ENCODE results near the gene GCK.

The GCK gene

DNA sequence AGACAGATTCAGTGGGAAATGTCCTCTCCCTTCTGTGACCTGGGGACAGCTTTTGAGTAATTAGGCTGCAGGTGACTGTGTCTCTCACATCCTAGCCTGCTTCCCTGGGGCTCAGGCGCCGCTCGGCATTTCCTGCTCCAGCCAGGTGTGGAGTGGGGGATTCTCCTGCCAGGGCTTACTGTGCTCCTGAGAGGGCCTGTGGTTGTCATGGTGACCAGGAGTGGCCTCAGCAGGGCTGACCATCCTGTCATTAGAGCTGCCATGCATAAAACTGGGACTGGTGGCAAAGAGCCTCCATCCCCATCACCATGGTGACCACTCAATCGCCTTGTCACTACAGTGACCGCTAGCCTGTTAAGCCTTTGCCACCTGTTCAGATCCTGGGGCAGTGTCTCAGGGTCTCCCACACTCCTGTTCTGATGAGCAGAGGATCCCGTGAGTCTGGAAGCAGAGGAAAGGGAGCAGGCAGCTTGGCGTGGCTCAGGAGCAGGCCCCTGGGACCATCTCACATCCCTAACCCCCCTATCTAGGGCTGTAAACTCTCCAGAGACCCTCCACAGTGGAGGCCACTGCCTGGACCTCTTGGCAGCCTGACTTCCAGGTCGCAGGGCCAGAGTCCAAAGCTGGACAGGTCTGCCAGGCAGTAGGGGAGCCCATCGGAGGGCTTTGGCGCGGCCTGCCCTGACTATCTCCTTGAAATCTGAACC is at the start of gene GCK:
GCK (minus strand) TSS at position 154 of the 707 bp plus-strand sequence. CDS start 486 bp downstream, outside the sequence.
- no peak for DNase-seq (ENCODE audit: low spot score)

DNA sequence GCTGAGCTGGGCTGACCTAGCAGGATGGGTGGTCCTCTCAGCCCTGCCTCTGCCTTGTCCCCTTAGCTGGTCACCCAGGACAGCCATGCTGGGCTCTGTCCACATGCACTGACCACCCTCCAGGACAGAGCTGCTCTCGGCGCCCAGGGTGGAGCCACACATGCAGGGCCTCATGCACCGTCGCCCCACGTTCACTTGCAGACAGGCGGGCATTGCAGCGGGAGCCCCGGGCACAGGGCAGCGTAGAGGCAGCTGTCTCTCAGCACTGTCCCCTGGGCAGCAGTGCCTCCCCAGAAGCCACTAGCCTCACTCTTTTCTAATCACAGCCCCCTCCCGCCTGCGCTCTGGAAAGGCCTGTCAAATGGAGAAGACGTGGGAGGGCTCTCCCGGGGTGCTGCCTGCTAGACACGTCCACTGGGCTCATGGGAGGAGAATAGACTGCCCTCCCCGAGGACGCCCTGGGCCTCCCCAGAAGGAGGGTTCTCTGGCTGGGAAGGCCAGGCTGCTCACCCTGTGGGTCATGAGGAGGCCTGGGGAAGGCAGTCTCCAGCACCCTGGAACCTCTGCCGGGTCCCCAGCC is 49.0 kb upstream of the GCK start:
- DNase-seq (ENCODE audit: low spot score): no peak

DNA sequence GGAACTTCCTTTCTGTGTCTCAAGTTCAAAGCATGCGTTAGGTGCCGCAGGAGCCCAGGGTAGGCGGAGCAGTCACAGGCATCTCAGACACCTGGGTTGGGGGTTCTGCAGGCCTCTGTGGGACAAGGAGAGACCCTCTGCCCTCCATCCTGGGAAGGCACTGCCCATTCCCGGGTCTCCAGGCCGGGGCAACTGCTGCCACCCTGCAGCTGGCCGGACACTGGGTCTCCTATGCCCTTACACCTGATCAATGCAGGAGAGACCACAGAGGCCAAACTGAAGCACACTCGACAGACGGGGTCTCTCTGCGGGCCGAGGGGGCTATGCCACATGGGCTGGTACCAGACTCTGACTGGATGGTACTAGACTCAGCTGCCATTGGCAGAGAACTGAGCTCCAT is 48.5 kb upstream of the GCK start:
- DNase-seq (ENCODE audit: low spot score): no peak

DNA sequence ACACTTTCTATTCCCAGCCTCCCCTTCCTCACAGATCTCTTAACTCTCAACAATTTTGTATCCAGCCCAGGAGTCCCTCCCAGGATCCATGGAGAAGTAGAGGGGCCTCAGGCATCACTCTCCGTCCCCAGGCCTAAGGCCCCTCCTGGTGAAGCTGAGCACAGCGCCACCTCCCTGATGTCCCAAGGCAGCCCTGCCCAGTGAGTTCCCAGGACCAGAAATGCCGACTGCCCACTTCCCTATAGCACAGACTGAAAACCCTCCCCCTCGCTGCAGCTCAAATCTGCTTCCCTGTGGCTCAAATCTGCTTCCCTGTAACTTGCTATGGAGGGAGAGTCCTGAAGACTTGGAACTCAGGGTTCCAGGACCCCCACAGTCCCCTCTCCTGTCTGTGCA is 47.1 kb upstream of the GCK start:
- no peak for DNase-seq (ENCODE audit: low spot score)

DNA sequence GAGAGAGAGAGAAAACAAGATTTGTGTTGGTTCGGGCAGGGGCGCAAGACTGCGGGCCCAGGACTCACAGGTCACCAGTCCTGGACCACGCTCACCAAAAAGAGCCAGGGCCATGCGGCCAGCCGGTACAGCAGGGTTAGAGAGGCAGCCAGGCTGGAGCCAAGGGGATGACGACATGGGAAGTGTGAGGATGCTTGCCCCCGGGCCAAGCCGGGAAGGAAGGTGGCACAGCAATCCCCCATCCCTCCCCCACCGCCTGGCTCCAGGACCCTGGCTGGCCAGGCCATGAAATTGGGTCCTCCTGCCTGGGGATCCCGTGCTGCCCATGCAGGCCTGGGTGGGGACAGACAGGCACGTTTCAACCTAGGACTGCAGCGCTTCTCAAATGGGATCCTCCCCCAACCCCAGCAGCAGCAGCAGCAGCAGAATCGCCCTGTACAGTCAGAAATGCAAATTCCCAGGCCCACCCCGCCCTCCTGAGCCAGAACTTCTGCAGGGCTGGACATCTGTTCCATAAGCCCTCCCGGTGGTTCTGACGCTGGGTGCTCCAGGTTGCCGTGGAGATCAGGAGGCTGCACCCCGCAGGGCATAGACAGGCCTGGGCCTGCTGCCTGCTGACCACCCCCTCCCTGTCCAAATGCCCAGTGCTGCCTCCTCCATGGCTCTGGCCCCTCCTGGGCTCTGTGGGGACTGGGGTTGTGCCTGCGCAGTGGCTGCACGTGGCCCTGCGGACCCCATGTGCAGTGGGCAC is 46.5 kb upstream of the GCK start:
- DNase-seq (ENCODE audit: low spot score): no peak

DNA sequence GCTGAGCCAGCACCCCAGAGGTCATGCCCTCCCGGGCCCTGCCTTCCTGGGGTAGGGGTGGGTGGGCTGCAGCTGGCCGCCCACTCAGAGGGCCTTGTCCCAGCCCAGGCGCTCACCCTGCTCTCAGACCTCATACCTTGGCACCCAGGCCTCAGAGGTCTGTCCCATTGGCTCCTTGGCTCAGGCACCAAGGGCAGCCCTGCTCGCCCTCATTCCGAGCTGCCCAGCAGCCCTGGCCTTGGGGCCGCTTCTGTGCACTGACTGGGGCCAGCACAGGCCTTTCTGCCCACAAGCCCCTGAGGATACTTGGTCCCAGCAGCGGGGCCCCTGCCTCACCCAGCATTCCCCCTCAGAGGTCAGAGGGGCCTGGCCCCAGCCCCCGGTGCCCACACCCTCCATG is 45.8 kb upstream of the GCK start:
- DNase-seq (ENCODE audit: low spot score): no peak

DNA sequence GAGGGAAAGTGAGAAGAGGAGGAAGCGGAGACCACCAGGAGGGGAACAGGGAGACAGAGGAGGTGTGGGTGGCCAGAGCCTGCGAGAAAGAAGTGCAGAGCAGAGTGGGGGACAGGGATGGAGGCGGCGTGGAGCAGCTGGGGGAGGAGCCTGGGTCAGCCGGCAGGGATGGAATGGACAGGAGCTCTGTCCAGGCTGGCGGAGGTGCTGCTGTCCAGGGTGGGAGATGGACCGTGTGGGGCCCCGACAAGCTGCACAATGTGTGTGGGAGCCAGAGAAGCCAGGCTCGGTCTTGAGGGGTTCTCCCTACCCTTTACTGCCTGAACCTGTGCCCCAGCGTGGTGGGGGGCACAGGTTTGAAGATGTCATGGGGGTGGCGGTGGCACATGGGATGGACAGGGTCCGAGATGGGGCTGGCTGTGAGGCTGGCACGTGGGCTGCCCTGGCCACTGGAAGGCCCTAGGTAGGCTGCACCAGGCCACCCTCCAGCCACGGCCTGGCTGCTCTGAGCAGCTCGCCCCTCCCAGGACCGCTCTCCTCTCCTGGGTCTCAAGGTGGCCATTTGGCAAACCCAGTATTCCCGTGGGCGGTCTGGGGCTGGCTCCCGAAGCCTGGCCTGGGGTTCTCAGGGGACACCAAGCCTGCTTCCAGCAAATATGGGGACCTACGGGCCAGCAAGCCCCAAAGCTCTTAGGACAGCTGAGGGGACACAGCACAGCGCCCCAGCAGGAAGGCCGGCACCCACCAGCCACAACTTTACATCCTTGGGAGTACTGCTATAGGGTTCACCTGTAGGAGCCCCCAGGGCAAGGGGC is 43.9 kb upstream of the GCK start:
- no peak for DNase-seq (ENCODE audit: low spot score)

DNA sequence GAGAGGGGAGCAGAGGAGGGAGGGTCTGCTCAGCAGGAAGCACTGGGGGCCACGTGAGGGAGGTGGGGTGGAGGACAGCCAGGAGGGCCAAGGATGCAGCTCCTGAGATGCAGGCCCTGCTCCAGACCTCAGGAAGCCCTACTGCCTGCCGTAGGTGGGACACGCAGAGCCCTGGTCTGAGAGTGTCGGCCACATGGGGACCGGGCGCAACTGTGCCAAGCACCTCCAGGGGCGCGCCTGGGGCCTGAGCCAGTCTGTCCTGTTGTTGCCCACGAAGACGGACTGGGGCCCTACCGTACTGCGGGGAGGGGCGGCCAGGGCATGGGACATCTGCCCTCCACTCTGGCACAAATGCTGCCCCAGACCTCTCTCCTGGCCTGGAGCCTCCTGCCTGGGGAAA is 43.2 kb upstream of the GCK start:
- no peak for DNase-seq (ENCODE audit: low spot score)

DNA sequence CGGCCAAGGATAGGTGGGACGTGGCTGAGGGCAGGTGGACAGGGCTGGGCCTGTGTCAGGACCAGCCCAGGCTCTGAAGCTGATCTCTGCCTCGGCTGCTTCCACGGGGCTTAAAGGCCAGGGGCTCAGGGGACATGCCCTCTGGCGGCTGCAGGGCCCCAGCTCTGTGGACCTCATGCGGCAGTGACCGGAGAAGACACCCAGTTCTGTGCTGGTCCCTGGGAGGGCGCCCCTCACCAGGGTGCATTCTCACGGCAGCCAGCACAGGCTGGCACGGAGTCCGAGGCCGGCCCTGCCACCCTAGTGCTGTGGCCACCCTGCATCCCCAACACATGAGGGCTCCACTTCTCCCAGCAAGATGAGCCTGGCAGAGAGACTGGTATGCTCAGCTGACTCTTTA is 41.8 kb upstream of the GCK start:
- no peak for DNase-seq (ENCODE audit: low spot score)

DNA sequence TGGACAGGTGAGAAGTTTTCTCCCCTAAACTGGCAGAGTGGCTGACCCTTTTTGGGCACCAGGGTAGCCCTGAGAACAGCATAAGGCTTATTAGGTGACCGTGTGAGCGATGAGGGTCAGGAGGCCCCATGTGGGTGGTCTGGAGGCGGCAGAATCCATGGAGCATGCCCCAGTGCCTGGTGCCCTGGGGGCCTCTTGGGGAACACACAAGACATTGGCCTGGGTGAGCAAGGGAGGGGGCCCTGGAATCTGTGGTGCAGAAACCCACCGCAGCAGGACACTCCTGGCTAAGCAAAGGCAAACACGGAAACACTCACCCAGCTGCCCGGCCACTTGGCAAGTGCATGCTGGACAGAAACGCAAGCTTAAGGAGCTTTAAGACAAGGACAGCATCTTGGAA is 41.0 kb upstream of the GCK start:
- no peak for DNase-seq (ENCODE audit: low spot score)

DNA sequence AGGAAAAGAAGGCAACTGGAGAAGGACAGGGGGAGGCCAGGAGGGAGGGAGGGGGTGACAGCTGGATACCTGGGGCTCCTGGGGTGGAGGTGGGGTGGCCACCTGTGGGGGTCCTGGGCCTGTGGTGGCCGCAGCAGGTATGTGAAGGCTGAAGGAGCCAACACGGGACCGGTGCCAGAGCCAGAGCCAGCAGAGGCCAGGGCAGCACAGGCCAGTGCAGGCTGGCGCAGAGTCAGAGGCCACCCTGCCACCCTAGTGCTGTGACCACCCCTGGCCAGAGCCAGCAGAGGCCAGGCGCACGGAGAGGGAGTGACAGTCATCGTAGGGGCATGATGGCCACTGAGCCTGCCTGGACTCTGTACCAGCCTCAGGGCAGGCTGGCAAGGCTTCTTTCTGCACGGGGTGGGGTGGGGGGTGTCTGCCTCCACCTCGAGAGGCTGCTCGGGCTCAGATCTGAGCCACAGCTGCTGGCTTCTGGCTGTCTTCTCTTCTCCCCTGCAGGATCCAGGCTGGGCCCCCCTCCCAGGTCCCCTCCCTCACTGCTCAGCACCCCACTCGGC is 40.4 kb upstream of the GCK start:
- DNase-seq (ENCODE audit: low spot score): no peak

DNA sequence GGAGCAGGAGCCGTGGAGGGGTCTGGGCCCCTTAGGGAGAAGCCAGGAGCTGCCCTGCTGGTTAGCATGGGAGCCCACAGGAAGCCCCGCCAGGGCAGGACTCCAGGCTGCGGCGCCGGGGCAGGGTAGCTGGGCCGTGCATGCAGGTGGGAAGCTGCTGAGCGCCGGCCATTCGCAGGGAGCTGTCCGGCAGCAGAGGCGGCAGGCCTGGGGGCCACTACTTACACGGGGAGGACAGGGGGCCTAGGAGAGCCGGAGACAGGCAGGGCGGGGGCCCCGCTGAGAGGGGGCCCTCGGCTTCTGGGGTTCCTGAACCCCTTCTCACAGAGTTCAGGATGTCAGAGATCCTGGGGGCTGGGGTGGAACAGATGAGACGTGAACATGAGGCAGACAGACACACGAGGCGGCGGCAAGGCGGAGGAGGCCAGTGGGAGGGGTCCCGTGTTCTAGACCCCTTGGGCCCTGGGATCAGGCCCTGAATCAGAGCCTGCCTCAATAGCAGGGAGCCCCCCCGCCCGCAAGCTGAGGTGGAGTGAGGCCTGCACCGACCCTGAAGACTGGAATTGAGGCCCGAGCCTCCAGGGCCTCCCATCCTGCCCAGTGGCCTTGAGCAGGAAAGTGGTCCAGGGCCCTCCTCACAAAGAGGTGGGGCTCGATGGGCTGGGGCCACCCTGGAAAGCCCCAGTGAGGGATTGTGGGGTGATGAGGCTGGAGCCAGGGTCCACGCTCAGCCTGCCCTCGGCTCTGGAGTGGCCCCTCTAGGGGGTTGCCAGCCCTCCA is 39.5 kb upstream of the GCK start:
- no peak for DNase-seq (ENCODE audit: low spot score)

DNA sequence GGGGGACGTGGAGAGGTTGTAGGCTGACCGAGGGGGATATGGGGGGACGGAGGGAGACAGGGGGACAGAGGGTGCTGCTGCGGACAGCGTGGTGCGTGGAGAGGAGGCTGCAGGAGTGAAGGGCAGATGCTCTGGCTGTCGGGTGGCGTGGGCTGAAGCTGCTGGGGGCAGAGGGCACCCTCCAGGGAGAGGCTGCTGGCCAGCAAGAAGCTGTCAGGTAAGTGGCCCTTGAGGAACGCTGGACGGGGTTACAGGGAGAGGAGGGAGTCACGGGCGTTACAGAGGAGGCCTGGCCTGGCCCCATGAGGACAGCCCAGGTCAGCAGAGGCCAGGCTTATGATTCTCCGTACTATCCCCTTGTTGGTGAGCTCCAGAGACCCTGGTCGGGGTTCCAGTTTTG is 38.7 kb upstream of the GCK start:
- DNase-seq (ENCODE audit: low spot score): no peak

DNA sequence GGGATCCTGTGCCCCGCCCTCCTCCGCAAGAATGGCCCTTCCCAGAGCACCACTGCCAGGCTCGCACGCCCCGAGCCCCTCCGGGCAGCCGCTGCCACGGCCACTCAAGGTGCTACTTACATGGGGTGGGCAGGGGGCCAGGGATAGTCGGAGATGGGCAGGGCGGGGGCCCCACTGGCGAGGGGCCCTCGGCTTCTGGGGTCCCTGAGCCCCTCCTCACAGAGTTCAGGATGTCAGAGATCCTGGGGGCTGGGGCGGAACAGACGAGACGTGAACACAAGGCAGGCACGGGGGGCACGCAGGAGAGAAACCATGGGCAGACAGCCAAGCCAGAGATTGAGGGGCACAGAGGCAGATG is 37.1 kb upstream of the GCK start:
- no peak for DNase-seq (ENCODE audit: low spot score)

DNA sequence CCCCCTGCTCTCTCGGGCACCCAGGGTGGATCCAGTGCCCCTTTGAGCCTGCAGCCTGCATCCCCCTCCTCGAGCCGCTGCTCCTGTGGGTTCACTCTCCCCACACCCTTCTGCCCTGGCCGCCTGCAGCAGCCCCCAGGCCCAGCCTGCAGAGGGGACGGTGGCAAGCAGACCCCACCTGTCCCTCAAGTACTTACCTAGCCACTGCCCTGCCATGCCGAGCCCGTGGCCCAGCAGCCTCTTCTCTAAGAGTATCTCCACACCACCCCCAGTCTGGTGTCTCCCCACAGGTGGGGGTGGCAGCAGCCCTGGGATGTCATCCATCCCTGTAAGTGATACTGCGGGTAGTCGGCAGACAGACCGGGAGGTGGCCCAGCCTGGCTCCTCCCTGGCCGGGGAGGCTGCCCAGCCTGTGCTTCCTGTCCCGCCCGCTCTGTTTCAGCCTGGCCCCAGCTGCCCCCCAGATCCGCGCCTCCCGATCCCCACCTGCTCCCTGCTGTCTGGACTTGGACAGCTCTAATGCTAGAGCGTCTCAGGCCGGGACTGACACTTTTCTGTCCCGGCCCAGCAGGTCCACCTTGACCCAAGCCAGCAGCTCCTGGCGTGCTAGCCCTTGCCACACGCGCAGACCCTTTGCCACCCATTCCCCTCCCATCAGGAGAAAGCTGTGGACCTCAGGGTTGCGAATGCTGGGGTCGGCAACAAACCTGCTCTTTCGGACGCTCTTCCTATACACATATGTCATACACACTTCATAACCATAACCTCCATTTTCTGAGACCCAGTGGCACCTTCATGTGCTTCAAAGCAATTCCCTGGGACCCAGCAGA is 36.5 kb upstream of the GCK start:
- DNase-seq (ENCODE audit: low spot score): no peak

DNA sequence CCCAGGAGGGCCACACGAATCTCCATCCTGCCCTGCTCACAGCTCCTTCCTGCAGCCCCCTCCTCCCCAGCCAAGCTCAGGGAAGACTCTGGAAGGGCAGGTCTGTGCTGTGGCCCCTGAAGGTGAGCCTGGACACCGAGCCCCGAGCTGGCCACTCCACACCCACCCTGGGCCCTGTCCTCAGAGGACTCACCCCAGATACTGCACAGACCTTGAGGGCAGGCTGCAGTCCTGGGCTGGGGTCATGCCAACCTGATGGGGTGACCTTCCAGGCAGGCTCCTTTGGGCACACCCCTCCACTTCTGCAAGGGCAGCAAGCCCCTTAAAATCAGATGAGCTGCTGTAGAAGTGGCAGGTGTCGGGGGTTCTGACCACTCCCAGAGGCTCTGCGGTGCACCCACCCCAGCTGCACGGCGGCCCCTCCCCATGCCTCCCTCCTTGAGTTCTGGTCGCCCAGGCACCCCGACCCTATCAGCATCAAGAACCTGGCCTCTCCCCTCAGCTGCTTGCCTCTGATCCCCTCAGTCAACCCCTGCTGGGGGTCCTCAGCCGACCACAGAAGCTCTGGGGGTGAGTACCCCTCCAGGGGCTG is 35.8 kb upstream of the GCK start:
- DNase-seq (ENCODE audit: low spot score): no peak

DNA sequence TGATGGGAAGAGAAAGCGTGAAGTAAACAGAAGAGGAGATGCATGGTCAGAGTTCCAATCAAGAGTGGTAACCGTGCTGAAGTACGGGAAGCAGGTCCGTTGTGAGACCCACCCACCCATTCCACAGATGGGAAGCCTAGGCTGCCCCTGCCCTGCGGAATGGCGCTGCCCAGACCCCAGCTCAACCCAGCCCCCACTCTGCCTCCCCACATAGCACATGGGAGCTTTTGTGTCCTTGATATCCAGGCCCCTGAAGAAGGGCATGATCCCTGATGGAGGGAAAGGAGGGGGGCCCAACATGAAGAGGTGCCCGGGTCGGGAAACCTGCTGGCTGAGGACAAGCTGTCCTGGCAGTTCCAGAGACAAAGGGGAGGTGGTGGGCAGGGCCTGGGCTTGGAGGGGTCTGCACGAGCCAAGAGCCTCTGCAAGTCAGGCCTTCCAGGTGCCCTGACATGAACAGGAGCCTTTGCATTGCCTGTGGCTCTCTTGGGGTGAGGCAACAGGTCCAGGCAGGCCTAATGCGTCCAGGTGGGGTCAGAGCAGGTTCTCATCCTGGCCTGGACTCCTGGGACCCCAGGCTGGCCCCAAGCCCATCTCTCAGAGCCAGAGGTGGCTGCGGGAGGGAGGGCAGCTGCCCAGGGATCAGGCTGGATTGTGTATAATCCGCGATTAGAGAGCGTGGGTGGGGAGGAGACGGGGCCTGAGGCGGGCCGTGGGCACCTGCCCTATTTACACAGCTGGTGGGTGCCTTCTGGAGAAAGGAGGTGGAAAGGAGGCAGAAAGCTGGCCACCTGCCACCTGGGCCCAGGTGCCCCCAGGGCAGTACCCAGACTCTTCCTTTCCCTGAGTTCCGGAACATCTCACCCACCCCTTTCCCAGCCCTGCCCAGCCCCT is 35.1 kb upstream of the GCK start:
- no peak for DNase-seq (ENCODE audit: low spot score)

DNA sequence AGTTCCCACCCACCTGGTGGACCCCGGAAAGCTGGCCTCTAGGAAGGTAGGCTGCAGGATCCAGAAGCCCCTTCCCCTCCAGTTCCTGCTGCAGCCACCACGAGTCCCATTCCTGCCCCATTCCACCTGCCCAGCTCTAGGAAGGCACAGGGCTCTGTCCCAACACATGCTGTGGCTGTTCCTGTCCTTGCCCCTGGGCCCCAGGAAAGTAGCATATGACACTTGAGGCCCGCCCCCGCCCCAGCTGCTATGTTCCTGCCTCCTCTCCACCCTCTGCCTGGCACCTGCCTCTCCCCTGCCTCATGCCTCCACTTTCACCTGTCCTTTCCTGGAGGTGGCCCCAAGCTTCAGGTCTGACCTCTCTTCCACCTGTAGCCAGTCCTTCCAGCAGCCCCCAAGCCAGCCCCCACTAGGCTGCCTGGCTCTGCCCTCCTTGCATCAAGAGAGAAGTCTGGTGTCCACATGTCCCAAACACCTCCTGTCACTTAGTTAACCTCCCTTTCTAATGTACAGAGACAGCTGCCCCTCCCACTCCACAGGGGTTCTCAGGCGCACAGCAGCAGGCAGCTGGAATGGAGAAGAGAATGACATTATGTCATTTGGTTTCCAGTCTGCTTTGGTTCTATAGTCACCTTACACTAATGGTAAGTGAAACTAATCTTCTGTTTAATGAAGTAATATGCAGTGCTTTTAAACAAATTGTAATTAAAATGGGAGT is 34.3 kb upstream of the GCK start:
- DNase-seq (ENCODE audit: low spot score): no peak
